GM12892 (cell line): ENCODE measurements around the gene RPGRIP1.

Experiments used
- POLR2A ChIP-seq: IDR thresholded peaks from 2 replicates; pipeline ENCODE4 v1.6.1; 2011; ENCODE audit warnings: low read depth, low read length, control low read depth
- POLR2AphosphoS5 ChIP-seq: IDR thresholded peaks from 2 replicates; pipeline ENCODE4 v1.6.1; 2011; ENCODE audit warnings: low read depth, low read length, control low read depth

DNA sequence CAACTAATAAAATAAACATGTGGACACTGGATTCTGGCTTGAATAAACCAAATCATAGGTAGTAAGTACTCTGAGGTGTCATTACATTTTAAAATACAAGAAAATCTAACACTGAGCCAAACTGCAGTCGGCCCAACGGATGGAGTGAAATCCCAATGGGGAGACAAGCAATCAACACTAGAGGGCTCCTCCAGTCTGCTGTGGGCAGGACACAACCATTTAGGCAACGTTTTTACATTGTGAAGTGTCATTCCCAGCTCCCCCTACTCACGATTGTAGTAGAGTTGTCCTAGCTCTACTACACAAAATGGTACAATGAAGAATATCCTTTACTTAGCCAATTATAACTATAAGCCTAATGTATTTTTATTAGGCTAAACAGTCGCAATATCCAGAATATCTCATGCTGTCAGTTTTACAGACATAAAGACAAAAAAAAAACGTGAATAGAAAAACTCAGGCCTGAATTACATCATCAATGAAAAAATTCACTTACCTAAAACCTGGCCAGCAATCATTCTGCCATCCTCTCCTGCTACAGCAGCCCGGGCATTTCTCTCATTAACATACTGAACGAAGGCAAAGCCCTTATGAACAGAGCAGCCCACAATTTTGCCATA lies 46.3 kb upstream of the RPGRIP1 start:
- no peak for TF ChIP-seq POLR2AphosphoS5
- TF ChIP-seq POLR2A, result no peak
